ENCODE measurements around the gene DDX27.

- TF ChIP-seq CTCF (conservative IDR thresholded peaks at IDR 0.05; ENCODE audit: low read depth, low read length) (no peak), EZH2 (IDR thresholded peaks at IDR 0.05; ENCODE audit: low read length, unreplicated experiment) (no peak), EZH2phosphoT487 (IDR thresholded peaks at IDR 0.05; ENCODE audit: borderline replicate concordance, low read length) (no peak)
Measured at GRCh38 chr20:49247169-49247723, 28.0 kb downstream of the DDX27 start.
